HFFc6 (cell line): ENCODE data around the gene SOX6. TPM values are rescaled to one million over a fixed set of nuclear protein-coding genes. Genes with fewer than 3 reads are reported as not detected.

ENCODE experiments used
- DNase-seq: peaks from one replicate; pipeline ENCODE4 v3.0.0-alpha.2; 2018
- H3K27ac Mint-ChIP-seq: 2 replicates; pipeline ENCODE4 v1.8.0; 2020; ENCODE audit warnings: mild to moderate bottlenecking, mixed read lengths
- H3K27me3 Mint-ChIP-seq: 2 replicates; pipeline ENCODE4 v1.8.0; 2021; ENCODE audit warnings: mild to moderate bottlenecking, moderate library complexity, mixed read lengths; ENCODE audit not compliant: insufficient read depth
- H3K36me3 Mint-ChIP-seq: 2 replicates; pipeline ENCODE4 v1.8.0; 2021; ENCODE audit warnings: low read depth, mixed read lengths
- H3K4me1 Mint-ChIP-seq: 2 replicates; pipeline ENCODE4 v1.8.0; 2020; ENCODE audit warnings: low read depth, mixed read lengths
- H3K4me3 Mint-ChIP-seq: 2 replicates; pipeline ENCODE4 v1.8.0; 2020; ENCODE audit warnings: mild to moderate bottlenecking, moderate library complexity, mixed read lengths
- H3K9me3 Mint-ChIP-seq: 2 replicates; pipeline ENCODE4 v1.8.0; 2020; ENCODE audit warnings: mild to moderate bottlenecking, mixed read lengths
- total RNA-seq, 6 experiments: library from RNA; stranded (reverse); fragmentation: NEBNext Ultra II Directional; extraction: Animal tissue kit (Norgen Biotek cat#: 25700); gene quantifications; 2 replicates in 1 of 6; 3 replicates in 5 of 6; pipeline ENCODE4 v1.2.3, GENCODE V29; 2021
- TF ChIP-seq, protein P1 (sequence below): fragments of 200-600 bp; sonication (generic); IDR thresholded peaks from 2 replicates; pipeline ENCODE4 v1.5.0; 2021; ENCODE audit warnings: antibody characterized with exemption, mild to moderate bottlenecking

SOX6 gene
- total RNA-seq, 6 experiments from 2014 or later: 0.66 to 6.5 (median 1.4) TPM

DNA sequence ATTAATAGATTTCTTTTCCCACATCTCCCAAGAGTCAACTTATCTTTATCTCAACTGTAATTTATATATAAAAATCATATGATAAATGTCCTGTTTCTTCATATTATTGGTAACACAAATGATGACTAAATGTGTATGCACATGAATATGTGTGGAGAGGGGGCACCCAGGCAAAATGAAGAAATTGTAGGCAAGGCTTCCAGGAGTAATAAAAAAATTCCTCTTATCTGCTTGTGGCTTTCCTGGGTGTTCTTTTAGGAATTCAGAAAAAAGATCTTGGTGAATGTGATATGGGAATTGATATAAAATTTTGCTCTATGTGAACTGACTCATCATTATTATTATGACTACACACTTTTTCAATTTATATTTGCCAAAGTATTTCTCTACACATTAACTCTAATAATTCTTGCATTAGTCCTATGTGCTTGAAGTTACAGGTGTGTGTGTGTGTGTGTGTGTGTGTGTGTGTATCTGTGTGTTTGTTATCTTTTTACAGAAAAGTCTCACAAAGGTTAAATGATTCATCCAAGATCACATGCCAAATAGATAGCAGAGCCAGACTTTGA lies 197.8 kb downstream of the SOX6 start:
- TF ChIP-seq, protein P1, sequence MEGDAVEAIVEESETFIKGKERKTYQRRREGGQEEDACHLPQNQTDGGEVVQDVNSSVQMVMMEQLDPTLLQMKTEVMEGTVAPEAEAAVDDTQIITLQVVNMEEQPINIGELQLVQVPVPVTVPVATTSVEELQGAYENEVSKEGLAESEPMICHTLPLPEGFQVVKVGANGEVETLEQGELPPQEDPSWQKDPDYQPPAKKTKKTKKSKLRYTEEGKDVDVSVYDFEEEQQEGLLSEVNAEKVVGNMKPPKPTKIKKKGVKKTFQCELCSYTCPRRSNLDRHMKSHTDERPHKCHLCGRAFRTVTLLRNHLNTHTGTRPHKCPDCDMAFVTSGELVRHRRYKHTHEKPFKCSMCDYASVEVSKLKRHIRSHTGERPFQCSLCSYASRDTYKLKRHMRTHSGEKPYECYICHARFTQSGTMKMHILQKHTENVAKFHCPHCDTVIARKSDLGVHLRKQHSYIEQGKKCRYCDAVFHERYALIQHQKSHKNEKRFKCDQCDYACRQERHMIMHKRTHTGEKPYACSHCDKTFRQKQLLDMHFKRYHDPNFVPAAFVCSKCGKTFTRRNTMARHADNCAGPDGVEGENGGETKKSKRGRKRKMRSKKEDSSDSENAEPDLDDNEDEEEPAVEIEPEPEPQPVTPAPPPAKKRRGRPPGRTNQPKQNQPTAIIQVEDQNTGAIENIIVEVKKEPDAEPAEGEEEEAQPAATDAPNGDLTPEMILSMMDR: no peak
- no peak overlapping the region for H3K27ac Mint-ChIP-seq
- no peaks in the 10 kb centered on the region for H3K36me3 Mint-ChIP-seq
- no peaks in the 10 kb centered on the region for H3K27me3 Mint-ChIP-seq
- no peaks in the 10 kb centered on the region for H3K9me3 Mint-ChIP-seq
- DNase-seq: no peak
- 0 out of 2 replicates have a peak, but pooled peaks cover 11% of the 10 kb centered on the region for H3K4me1 Mint-ChIP-seq
- H3K4me3 Mint-ChIP-seq: no peak overlapping the region

DNA sequence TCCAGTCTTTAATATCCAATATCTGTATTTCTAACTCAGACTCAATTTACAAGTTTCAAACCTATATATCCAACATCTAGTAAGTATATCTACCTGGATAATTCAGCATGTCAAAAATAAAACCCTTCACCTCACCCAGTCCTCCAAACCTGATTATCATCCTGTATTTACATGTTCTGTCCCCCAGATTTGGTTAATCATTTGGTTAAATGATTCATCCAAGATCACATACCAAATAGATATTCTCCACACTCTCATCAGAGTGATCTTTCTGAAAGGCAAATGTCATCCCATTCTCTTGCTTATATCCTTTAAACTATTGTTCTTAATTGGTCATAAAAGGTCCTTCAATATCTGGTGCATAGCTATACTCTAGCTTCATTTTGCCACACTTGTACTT lies 199.0 kb downstream of the SOX6 start:
- TF ChIP-seq, protein P1: no peak
- Mint-ChIP-seq H3K27me3 (no peaks in the 10 kb centered on the region), H3K36me3 (no peaks in the 10 kb centered on the region), H3K27ac (no peak overlapping the region), H3K9me3 (no peaks in the 10 kb centered on the region), H3K4me3 (no peak overlapping the region), H3K4me1 (peaks cover 11% of the 10 kb centered on the region; the same call in 1 of the 2 replicates)
- DNase-seq: no peak

DNA sequence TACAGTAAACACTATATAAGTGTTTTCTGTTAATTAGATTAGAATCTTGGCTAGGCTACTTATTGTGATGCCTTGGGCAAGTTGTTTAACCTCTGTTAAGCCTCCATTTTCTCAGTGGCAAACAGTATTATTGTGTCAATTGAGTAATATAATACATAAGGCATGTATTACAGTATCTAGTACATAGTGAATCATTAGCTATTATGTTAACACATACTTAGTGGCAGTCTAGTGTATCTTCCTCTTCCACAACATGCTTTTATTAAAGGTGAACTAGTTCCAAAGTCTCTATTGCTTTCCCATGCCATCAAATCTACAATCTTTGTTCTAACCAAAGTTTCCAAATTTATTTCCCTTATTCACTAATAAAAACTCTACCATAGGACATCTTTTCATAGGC lies 200.9 kb downstream of the SOX6 start:
- Mint-ChIP-seq H3K27ac (no peak overlapping the region), H3K9me3 (no peaks in the 10 kb centered on the region; the same call in 1 of the 2 replicates), H3K4me1 (peaks cover 11% of the 10 kb centered on the region; the same call in 1 of the 2 replicates), H3K27me3 (no peaks in the 10 kb centered on the region), H3K4me3 (no peak overlapping the region), H3K36me3 (no peaks in the 10 kb centered on the region)
- DNase-seq: no peak
- TF ChIP-seq, protein P1: no peak

DNA sequence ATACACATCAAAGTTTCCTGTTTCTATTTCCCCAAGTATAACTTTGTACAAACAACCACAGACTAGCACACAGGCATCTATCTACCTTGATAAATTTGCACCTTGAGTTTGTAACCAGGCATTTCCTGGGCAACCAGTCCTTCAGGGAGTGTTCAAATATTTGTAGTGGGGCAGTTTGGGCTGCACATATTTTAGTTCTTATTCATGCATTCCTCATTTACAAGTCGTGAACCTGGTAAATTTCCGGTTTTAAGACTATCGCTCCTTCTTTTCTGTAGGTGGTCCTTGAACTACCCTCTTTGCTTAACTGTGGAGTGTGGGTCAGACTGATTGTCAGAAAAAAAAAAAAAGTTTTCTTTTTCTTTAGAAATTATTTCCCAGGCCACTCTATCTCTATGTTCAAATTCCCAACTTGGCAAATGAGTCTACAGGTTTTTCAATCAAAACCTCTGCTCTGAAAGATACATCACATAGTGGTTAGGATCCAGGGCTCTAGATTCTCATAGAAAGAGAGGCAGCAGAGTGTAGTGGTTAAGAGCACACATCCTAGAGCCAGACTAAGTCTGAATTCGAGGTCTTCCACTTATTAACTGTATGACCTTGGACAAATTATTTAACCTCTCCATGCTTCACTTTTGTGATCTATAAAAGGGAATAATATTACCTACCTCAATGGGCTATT lies 201.5 kb downstream of the SOX6 start:
- peak; percentile 10 for DNase-seq
- TF ChIP-seq, protein P1: no peak
- H3K27ac Mint-ChIP-seq: no peak overlapping the region; the same call in 1 of the 2 replicates
- no peaks in the 10 kb centered on the region for H3K27me3 Mint-ChIP-seq
- no peak overlapping the region for H3K4me3 Mint-ChIP-seq
- H3K4me1 Mint-ChIP-seq: peaks cover 11% of the 10 kb centered on the region; the same call in 1 of the 2 replicates
- H3K36me3 Mint-ChIP-seq: no peaks in the 10 kb centered on the region
- peaks cover 3% of the 10 kb centered on the region; the same call in 1 of the 2 replicates for H3K9me3 Mint-ChIP-seq

DNA sequence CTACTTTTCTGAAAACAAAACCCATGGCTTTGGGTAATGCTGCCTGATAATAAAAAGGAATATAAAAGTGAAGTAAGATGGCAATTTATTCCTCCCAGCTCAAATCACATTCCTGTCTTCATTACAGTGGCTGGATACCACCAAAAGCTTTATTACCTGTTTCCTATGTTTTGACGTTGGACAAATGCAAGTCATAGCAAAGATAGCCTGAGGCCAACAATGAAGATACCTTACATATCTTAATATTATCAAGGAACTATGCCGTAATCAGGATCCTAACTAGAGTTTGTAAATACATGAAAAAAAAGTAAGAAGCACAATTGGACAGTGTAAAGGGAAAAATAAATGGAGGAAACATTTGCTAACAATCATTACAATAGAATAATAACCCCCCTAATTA lies 202.4 kb downstream of the SOX6 start:
- Mint-ChIP-seq H3K9me3 (peaks cover 5% of the 10 kb centered on the region; the same call in 1 of the 2 replicates), H3K4me3 (no peak overlapping the region), H3K27me3 (no peaks in the 10 kb centered on the region), H3K4me1 (peaks cover 12% of the 10 kb centered on the region; the same call in 1 of the 2 replicates), H3K27ac (no peak overlapping the region), H3K36me3 (no peaks in the 10 kb centered on the region)
- TF ChIP-seq, protein P1: no peak
- no peak for DNase-seq
